HFFc6 (cell line): ENCODE results near the gene IRX4. TPM values are rescaled to one million over a fixed set of nuclear protein-coding genes. Genes with fewer than 3 reads are reported as not detected.

ENCODE experiments used
- DNase-seq: peaks from one replicate; pipeline ENCODE4 v3.0.0-alpha.2; 2018
- H3K27ac Mint-ChIP-seq: 2 replicates; pipeline ENCODE4 v1.8.0; 2020; ENCODE audit warnings: mild to moderate bottlenecking, mixed read lengths
- H3K27me3 Mint-ChIP-seq: 2 replicates; pipeline ENCODE4 v1.8.0; 2021; ENCODE audit warnings: mild to moderate bottlenecking, moderate library complexity, mixed read lengths; ENCODE audit not compliant: insufficient read depth
- H3K36me3 Mint-ChIP-seq: 2 replicates; pipeline ENCODE4 v1.8.0; 2021; ENCODE audit warnings: low read depth, mixed read lengths
- H3K4me1 Mint-ChIP-seq: 2 replicates; pipeline ENCODE4 v1.8.0; 2020; ENCODE audit warnings: low read depth, mixed read lengths
- H3K4me3 Mint-ChIP-seq: 2 replicates; pipeline ENCODE4 v1.8.0; 2020; ENCODE audit warnings: mild to moderate bottlenecking, moderate library complexity, mixed read lengths
- H3K9me3 Mint-ChIP-seq: 2 replicates; pipeline ENCODE4 v1.8.0; 2020; ENCODE audit warnings: mild to moderate bottlenecking, mixed read lengths
- CTCF ChIP-seq: fragments of 200-600 bp; sonication (generic); IDR thresholded peaks from 2 replicates; pipeline ENCODE4 v1.5.0; 2021; ENCODE audit warnings: antibody characterized with exemption, mild to moderate bottlenecking
- total RNA-seq, 6 experiments: library from RNA; stranded (reverse); fragmentation: NEBNext Ultra II Directional; extraction: Animal tissue kit (Norgen Biotek cat#: 25700); gene quantifications; 2 replicates in 1 of 6; 3 replicates in 5 of 6; pipeline ENCODE4 v1.2.3, GENCODE V29; 2021

IRX4 gene
- total RNA-seq, 6 experiments from 2014 or later: not detected

DNA sequence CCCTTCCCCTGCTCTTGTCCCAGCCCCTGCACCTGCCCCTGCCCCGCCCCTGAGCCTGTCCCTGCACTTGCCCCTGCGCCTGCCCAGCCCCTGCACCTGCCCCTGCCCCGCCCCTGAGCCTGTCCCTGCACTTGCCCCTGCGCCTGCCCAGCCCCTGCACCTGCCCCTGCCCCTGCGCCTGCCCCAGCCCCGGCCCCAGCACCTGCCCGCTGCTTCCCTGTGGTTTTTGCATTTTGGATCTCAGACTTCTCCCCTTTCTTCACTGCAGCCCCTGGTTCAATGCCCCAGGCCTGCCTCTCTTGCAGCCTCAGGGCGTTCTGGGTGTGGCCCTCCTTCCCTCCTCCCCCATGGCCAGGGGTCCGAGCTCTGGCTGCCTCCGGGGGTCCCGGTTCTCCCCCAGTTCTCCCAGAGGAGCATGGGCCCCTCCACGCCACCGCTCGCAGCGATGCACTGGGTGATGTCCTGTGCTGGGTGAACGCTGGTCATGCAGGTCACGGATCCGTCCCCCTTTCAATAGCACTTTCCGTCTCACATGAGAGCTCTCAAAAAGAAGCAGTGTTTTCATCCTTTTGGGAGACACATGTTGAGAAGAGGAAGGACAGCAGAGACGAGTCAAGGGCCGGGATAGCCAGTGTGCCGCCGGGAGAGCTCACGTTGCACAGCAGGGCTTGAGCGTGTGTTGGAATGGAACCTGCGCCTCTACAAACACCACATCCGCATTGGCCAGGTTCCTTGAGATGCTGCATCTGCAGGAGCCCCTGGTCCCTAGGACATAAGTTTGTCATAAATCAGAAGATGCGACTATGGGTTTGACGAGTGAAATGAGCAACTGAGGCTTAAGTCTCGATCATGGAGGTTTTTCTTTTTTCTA, 44.0 kb upstream of the IRX4 start:
- peaks cover 8% of the 10 kb centered on the region; the same call in 1 of the 2 replicates for H3K9me3 Mint-ChIP-seq
- H3K4me1 Mint-ChIP-seq: no peaks in the 10 kb centered on the region
- no peak overlapping the region for H3K27ac Mint-ChIP-seq
- peaks cover 4% of the 10 kb centered on the region for H3K27me3 Mint-ChIP-seq
- no peak for TF ChIP-seq CTCF
- H3K36me3 Mint-ChIP-seq: no peaks in the 10 kb centered on the region
- H3K4me3 Mint-ChIP-seq: no peak overlapping the region
- DNase-seq: no peak

- no peak for TF ChIP-seq CTCF
- Mint-ChIP-seq H3K27ac (no peak overlapping the region), H3K4me1 (no peaks in the 10 kb centered on the region), H3K27me3 (peaks cover 4% of the 10 kb centered on the region), H3K4me3 (no peak overlapping the region), H3K36me3 (no peaks in the 10 kb centered on the region), H3K9me3 (peaks cover 8% of the 10 kb centered on the region; the same call in 1 of the 2 replicates)
- no peak for DNase-seq
These were observed 43.3 kb upstream of the IRX4 start for GRCh38 chr5:1926071-1926440.

DNA sequence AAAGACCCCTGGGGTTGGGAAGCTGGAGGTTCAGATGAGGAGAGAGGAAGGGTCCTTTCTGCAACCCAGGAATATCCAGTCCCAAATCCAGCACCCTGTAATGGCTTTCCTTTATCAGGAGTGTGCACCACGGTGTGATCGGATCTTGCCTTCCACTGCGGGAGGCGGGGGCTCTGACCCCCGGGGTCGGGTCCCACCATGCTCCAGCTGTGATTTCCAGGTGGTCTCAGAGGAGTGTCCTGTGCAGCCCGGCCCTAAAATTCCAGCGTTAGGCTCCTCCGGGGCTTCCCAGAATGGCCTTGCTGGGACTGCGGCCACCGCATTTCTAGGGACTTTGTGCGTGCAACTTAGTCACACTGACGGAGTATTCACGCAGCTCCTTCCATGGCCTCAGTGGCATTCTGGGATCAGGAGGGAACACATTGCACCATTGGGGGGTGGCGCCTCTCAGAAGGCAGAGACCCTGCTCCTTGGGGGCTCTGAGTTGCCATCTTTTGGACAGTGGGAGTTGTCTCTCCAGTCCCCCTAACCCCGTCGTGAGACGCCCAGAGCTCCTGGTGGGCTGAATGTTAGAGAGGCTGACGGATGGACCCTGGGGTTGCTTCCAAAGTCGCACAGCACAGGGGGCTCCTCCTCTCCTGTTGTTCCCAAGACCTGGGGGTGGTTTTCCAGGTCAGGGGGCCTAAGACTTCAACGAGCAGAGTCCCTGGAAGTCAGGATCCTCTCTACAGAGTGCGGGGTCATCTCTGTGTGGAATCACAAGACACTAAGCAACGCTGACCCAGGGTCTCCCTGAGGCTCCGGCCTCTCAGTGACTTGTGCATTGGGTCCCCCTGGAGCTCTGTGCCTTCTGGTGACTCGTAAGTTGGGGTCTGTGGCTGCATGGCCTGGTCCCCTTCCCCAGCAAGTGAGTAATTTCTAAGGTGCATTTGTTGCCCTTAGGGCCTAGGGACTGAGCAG, 42.7 kb upstream of the IRX4 start:
- Mint-ChIP-seq H3K27ac (no peak overlapping the region), H3K27me3 (peaks cover 4% of the 10 kb centered on the region), H3K4me3 (no peak overlapping the region), H3K9me3 (peaks cover 8% of the 10 kb centered on the region; the same call in 1 of the 2 replicates), H3K36me3 (no peaks in the 10 kb centered on the region), H3K4me1 (no peaks in the 10 kb centered on the region)
- DNase-seq: no peak
- no peak for TF ChIP-seq CTCF

DNA sequence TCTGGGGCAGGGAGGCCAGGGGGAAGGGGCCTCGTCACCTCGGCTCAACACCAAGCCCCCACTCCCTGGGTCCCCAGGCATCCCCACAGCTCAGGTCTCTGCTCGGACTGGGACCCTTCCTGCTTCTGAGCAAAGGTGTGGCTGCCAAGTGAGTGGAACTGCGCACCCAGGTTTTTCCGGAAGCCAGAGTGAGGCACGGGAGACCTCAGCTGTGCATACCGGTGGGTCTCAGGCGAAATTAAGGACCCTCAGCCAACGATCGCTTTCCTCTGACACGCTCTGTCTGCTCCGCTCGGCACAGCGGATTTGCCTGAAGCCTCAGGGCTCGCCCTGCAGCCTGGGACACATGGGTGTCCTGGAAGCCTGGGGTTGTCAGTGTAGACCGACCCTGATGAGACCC, 41.0 kb upstream of the IRX4 start:
- no peak for TF ChIP-seq CTCF
- H3K4me1 Mint-ChIP-seq: no peaks in the 10 kb centered on the region
- H3K9me3 Mint-ChIP-seq: peaks cover 8% of the 10 kb centered on the region; the same call in 1 of the 2 replicates
- DNase-seq: no peak
- H3K4me3 Mint-ChIP-seq: no peak overlapping the region
- H3K27ac Mint-ChIP-seq: no peak overlapping the region
- H3K27me3 Mint-ChIP-seq: peaks cover 7% of the 10 kb centered on the region
- no peaks in the 10 kb centered on the region for H3K36me3 Mint-ChIP-seq

GRCh38 chr5:1923341-1923740, 40.6 kb upstream of the IRX4 start:
- Mint-ChIP-seq H3K4me3 (no peak overlapping the region), H3K36me3 (no peaks in the 10 kb centered on the region), H3K27ac (no peak overlapping the region), H3K4me1 (no peaks in the 10 kb centered on the region), H3K27me3 (peaks cover 7% of the 10 kb centered on the region), H3K9me3 (peaks cover 8% of the 10 kb centered on the region; the same call in 1 of the 2 replicates)
- TF ChIP-seq CTCF: no peak
- no peak for DNase-seq
